Measurements from ENCODE around the gene NPC1. TPM values are rescaled to one million over a fixed set of nuclear protein-coding genes. Genes with fewer than 3 reads are reported as not detected.

The NPC1 gene
- total RNA-seq, 1 experiment from 2014 or later: 63.4 TPM

- no peak for DNase-seq
- no peak overlapping the region for H3K4me2 ChIP-seq (ENCODE audit: low read depth, low read length, poor library complexity, severe bottlenecking)
- H2AFZ ChIP-seq (ENCODE audit: low read length): no peak overlapping the region
- H3K36me3 ChIP-seq (ENCODE audit: insufficient read depth, low read length): peaks cover 24% of the 10 kb centered on the region; the same call in 1 of the 2 replicates
- no peaks in the 10 kb centered on the region for H3K9me2 ChIP-seq (replicated peaks; ENCODE audit: insufficient read depth, low read length)
- H3K4me1 ChIP-seq (ENCODE audit: low read length): peaks cover 4% of the 10 kb centered on the region; the same call in 1 of the 2 replicates
- no peaks in the 10 kb centered on the region for H3K9me3 ChIP-seq (ENCODE audit: low read length)
- H4K20me1 ChIP-seq (ENCODE audit: insufficient read depth, low read depth, low read length): no peaks in the 10 kb centered on the region
- no peak overlapping the region for H3K9ac ChIP-seq (ENCODE audit: low read length)
- no peak overlapping the region for H3K4me3 ChIP-seq (ENCODE audit: low read length)
- no peaks in the 10 kb centered on the region for H3K79me2 ChIP-seq (ENCODE audit: low read length)
- H3K27me3 ChIP-seq (ENCODE audit: low read length): no peaks in the 10 kb centered on the region
- no peak overlapping the region for H3K27ac ChIP-seq (ENCODE audit: low read length)
Measured at GRCh38 chr18:23485386-23485785, 100.9 kb downstream of the NPC1 start.

- no peaks in the 10 kb centered on the region for H4K20me1 ChIP-seq (ENCODE audit: insufficient read depth, low read depth, low read length)
- H3K79me2 ChIP-seq (ENCODE audit: low read length): no peaks in the 10 kb centered on the region
- peaks cover 10% of the 10 kb centered on the region for H3K4me1 ChIP-seq (ENCODE audit: low read length)
- no peak overlapping the region for H3K4me2 ChIP-seq (ENCODE audit: low read depth, low read length, poor library complexity, severe bottlenecking)
- no peak overlapping the region for H3K9ac ChIP-seq (ENCODE audit: low read length)
- H3K36me3 ChIP-seq (ENCODE audit: insufficient read depth, low read length): peaks cover 29% of the 10 kb centered on the region; the same call in 1 of the 2 replicates
- H3K27ac ChIP-seq (ENCODE audit: low read length): no peak overlapping the region
- H3K9me2 ChIP-seq (replicated peaks; ENCODE audit: insufficient read depth, low read length): no peaks in the 10 kb centered on the region
- H3K9me3 ChIP-seq (ENCODE audit: low read length): no peaks in the 10 kb centered on the region
- DNase-seq: no peak
- no peak overlapping the region for H3K4me3 ChIP-seq (ENCODE audit: low read length)
- H3K27me3 ChIP-seq (ENCODE audit: low read length): no peaks in the 10 kb centered on the region
- H2AFZ ChIP-seq (ENCODE audit: low read length): no peak overlapping the region
Measured at GRCh38 chr18:23484561-23485182, 101.6 kb downstream of the NPC1 start.

Small RNA genes within 50 kb of the gene (small RNA-seq; reads per million reads assigned to genes)
- gene AC026634.1 (not detected), gene RF00019 (not detected)

Other genes starting within 250 kb of the NPC1 start
- 25.1 and 31.1 TPM in 2 replicates for gene RIOK3, start 133.2 kb downstream of the NPC1 start, total RNA-seq (2014; rRNA removed; shearing (Covaris generic); ENCODE audit: low replicate concordance)
- 29.3 and 57.7 TPM in 2 replicates for gene RMC1, start 83.0 kb downstream of the NPC1 start, total RNA-seq (2014; rRNA removed; shearing (Covaris generic); ENCODE audit: low replicate concordance)
- gene ANKRD29, start 76.4 kb upstream of the NPC1 start, total RNA-seq (2014; rRNA removed; shearing (Covaris generic); ENCODE audit: low replicate concordance): not detected in 2 replicates
- not detected in 2 replicates for gene LAMA3, start 102.9 kb upstream of the NPC1 start, total RNA-seq (2014; rRNA removed; shearing (Covaris generic); ENCODE audit: low replicate concordance)

All from Karpas-422 (cell line).